ENCODE measurements around the gene FN3KRP.

GRCh38 chr17:82769041-82769440 is 52.5 kb downstream of the FN3KRP start:
- TF ChIP-seq ELF4 (CRISPR knock-in tag; IDR thresholded peaks at IDR 0.05; ENCODE audit: low read depth) (no peak), CTCF (IDR thresholded peaks at IDR 0.05) (no peak), NFE2L1 (CRISPR knock-in tag; IDR thresholded peaks at IDR 0.05) (no peak), STAT6 (CRISPR knock-in tag; conservative IDR thresholded peaks at IDR 0.05; ENCODE audit: low read depth) (no peak), ETV6 (CRISPR knock-in tag; IDR thresholded peaks at IDR 0.05) (no peak)

All from WTC11 (cell line).